Right atrium auricular region (tissue), 2 donors: ENCODE results near the gene NOTCH1. TPM values are rescaled to one million over a fixed set of nuclear protein-coding genes. Genes with fewer than 3 reads are reported as not detected.

ENCODE experiments used
- DNase-seq: peaks from one replicate; pipeline ENCODE4 v3.0.0-alpha.2; 2019; ENCODE audit warnings: low spot score
- H3K27ac ChIP-seq, 2 donors: fragments of 200-600 bp; sonication (generic); 1 replicate in 1 of 2; 2 replicates in 1 of 2; pipeline ENCODE4 v1.5.1; 2016 to 2019
- H3K27me3 ChIP-seq, 2 donors: fragments of 200-600 bp; sonication (generic); one replicate each; pipeline versions ENCODE4 v1.5.1 to v1.6.0; 2017 to 2019
- H3K36me3 ChIP-seq: fragments of 200-600 bp; sonication (generic); one replicate; pipeline ENCODE4 v1.5.1; 2016
- H3K4me1 ChIP-seq, 2 donors: fragments of 200-600 bp; sonication (generic); one replicate each; pipeline versions ENCODE4 v1.5.1 to v1.6.0; 2017 to 2019
- H3K4me3 ChIP-seq, 2 donors: fragments of 200-600 bp; sonication (generic); 1 replicate in 1 of 2; 2 replicates in 1 of 2; pipeline ENCODE4 v1.5.1; 2017 to 2019; ENCODE audit warnings: mild to moderate bottlenecking in 1 of 2, moderate library complexity in 1 of 2
- H3K9me3 ChIP-seq, 2 donors: fragments of 200-600 bp; sonication (generic); one replicate each; pipeline ENCODE4 v1.5.1; 2019
- total RNA-seq, 2 donors: library from RNA; depleted of rRNA; stranded (reverse); fragments of >200 nt; gene quantifications; one replicate each; pipeline ENCODE4 v1.1.0, GENCODE V29; 2016
- TF ChIP-seq, protein P1 (sequence below), 2 donors: fragments of 200-600 bp; sonication (generic); IDR thresholded peaks; one replicate each; pipeline ENCODE4 v1.5.1; 2019; ENCODE audit warnings: antibody characterized with exemption in 2 of 2

The NOTCH1 gene
- total RNA-seq, 2 donors from 2014 or later: 14.2 to 39.7 TPM

GRCh38 chr9:136502940-136503550 is 42.8 kb downstream of the NOTCH1 start:
- no peak overlapping the region for H3K27ac ChIP-seq
- TF ChIP-seq, protein P1, sequence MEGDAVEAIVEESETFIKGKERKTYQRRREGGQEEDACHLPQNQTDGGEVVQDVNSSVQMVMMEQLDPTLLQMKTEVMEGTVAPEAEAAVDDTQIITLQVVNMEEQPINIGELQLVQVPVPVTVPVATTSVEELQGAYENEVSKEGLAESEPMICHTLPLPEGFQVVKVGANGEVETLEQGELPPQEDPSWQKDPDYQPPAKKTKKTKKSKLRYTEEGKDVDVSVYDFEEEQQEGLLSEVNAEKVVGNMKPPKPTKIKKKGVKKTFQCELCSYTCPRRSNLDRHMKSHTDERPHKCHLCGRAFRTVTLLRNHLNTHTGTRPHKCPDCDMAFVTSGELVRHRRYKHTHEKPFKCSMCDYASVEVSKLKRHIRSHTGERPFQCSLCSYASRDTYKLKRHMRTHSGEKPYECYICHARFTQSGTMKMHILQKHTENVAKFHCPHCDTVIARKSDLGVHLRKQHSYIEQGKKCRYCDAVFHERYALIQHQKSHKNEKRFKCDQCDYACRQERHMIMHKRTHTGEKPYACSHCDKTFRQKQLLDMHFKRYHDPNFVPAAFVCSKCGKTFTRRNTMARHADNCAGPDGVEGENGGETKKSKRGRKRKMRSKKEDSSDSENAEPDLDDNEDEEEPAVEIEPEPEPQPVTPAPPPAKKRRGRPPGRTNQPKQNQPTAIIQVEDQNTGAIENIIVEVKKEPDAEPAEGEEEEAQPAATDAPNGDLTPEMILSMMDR (IDR thresholded peaks at IDR 0.05): no peak
- no peaks in the 10 kb centered on the region for H3K9me3 ChIP-seq
- no peaks in the 10 kb centered on the region for H3K4me1 ChIP-seq
- peaks cover 98% of the 10 kb centered on the region for H3K36me3 ChIP-seq
- no peak for DNase-seq
- no peaks in the 10 kb centered on the region for H3K27me3 ChIP-seq
- H3K4me3 ChIP-seq: no peak overlapping the region

DNA sequence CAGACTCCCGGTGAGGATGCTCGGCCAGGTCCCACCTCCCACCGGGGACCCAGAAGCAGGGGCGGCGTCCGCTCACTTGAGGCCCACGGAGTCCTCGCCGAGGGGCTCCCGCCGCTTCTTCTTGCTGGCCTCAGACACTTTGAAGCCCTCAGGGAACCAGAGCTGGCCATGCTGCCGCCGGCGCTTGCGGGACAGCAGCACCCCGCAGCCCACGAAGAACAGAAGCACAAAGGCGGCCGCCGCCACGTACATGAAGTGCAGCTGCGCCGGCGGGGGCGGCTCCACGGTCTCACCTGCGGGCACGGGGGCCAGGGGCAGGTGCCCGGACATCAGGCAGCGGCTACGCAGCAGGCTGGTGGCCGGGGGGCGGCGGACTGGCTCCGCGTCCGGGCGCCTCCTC is 43.7 kb downstream of the NOTCH1 start:
- no peak overlapping the region for H3K27ac ChIP-seq
- no peak for DNase-seq
- TF ChIP-seq, protein P1 (IDR thresholded peaks at IDR 0.05): no peak
- no peaks in the 10 kb centered on the region for H3K27me3 ChIP-seq
- peaks cover 94% of the 10 kb centered on the region for H3K36me3 ChIP-seq
- H3K9me3 ChIP-seq: no peaks in the 10 kb centered on the region
- H3K4me3 ChIP-seq: no peak overlapping the region
- no peaks in the 10 kb centered on the region for H3K4me1 ChIP-seq

DNA sequence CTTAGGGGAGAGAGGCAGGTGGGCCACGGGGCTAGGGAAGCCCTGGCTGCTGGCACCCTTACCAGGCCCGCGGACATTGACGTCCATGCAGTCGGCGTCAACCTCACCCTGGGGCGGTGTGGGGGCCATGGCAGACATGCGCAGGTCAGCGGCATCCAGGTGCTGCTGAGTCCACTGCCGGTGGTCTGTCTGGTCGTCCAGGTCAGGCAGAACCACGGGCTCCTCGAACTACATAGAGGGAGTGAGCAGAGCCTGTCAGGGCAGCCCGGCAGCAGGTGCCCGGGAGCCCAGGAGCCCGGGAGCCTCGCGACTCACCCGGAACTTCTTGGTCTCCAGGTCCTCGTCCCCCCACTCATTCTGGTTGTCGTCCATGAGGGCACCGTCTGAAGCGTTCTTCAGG is 44.2 kb downstream of the NOTCH1 start:
- H3K36me3 ChIP-seq: peaks cover 94% of the 10 kb centered on the region
- no peaks in the 10 kb centered on the region for H3K27me3 ChIP-seq
- no peaks in the 10 kb centered on the region for H3K4me1 ChIP-seq
- H3K9me3 ChIP-seq: no peaks in the 10 kb centered on the region
- H3K4me3 ChIP-seq: no peak overlapping the region
- H3K27ac ChIP-seq: no peak overlapping the region
- DNase-seq: no peak
- TF ChIP-seq, protein P1 (IDR thresholded peaks at IDR 0.05): no peak

- H3K9me3 ChIP-seq: no peaks in the 10 kb centered on the region
- DNase-seq: no peak
- H3K36me3 ChIP-seq: peaks cover 89% of the 10 kb centered on the region
Measured at GRCh38 chr9:136499935-136500910, 45.6 kb downstream of the NOTCH1 start.

GRCh38 chr9:136499071-136499934 is 46.5 kb downstream of the NOTCH1 start:
- Histone ChIP-seq H3K27me3 (no peaks in the 10 kb centered on the region), H3K27ac (no peak overlapping the region), H3K4me3 (no peak overlapping the region), H3K36me3 (peaks cover 80% of the 10 kb centered on the region), H3K9me3 (no peaks in the 10 kb centered on the region), H3K4me1 (peaks cover 0 to 7% of the 10 kb centered on the region in 2 donors)
- TF ChIP-seq, protein P1 (IDR thresholded peaks at IDR 0.05): no peak
- no peak for DNase-seq

More at GRCh38 chr9:136499935-136500910, 45.6 kb downstream of the NOTCH1 start:
- no peaks in the 10 kb centered on the region for H3K27me3 ChIP-seq
- no peak overlapping the region for H3K27ac ChIP-seq
- peaks cover 0 to under 1% of the 10 kb centered on the region in 2 donors for H3K4me1 ChIP-seq
- TF ChIP-seq, protein P1 (IDR thresholded peaks at IDR 0.05): no peak
- H3K4me3 ChIP-seq: no peak overlapping the region
